Gastroesophageal sphincter (tissue), 3 donors: ENCODE measurements around the gene CRTC2.

Experiments used
- POLR2A ChIP-seq, 2 donors: fragments of 450-650 bp; IDR thresholded peaks; one replicate each; pipeline ENCODE4 v1.6.1; 2017; ENCODE audit warnings: antibody characterized with exemption in 2 of 2, mild to moderate bottlenecking in 2 of 2, moderate library complexity in 1 of 2
- TF ChIP-seq, protein P1 (sequence below), 4 experiments: fragments of 200-600 bp in 2 of 4; fragments of 450-650 bp in 2 of 4; sonication (generic) in 1 of 4; IDR thresholded peaks; one replicate each; pipeline ENCODE4 v1.5.1; 2017 to 2019; ENCODE audit warnings: antibody characterized with exemption in 4 of 4, mild to moderate bottlenecking in 2 of 4, moderate library complexity in 2 of 4

DNA sequence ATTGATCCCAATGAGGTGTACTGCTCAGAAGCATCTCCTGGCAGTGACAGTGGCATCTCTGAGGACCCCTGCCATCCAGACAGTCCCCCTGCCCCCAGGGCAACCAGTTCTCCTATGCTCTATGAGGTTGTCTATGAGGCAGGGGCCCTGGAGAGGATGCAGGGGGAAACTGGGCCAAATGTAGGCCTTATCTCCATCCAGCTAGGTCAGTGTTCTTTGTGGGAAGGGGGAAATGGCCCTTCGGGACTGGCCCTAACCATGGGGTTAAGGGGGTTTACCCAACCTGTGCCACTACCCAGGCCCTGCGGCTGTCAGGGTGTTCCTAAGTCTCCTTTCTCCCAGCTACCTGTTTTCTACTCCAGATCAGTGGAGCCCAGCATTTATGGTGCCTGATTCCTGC, 10.6 kb upstream of the CRTC2 start:
- TF ChIP-seq, protein P1, sequence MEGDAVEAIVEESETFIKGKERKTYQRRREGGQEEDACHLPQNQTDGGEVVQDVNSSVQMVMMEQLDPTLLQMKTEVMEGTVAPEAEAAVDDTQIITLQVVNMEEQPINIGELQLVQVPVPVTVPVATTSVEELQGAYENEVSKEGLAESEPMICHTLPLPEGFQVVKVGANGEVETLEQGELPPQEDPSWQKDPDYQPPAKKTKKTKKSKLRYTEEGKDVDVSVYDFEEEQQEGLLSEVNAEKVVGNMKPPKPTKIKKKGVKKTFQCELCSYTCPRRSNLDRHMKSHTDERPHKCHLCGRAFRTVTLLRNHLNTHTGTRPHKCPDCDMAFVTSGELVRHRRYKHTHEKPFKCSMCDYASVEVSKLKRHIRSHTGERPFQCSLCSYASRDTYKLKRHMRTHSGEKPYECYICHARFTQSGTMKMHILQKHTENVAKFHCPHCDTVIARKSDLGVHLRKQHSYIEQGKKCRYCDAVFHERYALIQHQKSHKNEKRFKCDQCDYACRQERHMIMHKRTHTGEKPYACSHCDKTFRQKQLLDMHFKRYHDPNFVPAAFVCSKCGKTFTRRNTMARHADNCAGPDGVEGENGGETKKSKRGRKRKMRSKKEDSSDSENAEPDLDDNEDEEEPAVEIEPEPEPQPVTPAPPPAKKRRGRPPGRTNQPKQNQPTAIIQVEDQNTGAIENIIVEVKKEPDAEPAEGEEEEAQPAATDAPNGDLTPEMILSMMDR (IDR thresholded peaks at IDR 0.05), result no peak
- TF ChIP-seq POLR2A (IDR thresholded peaks at IDR 0.05), result no peak
